ENCODE measurements around the gene CBFA2T3.

Gene CBFA2T3

GRCh38 chr16:88870608-88871348 is 106.2 kb downstream of the CBFA2T3 start:
- DNase-seq = peak; percentile 66

GRCh38 chr16:88869673-88869980 is 107.4 kb downstream of the CBFA2T3 start:
- DNase-seq = no peak

- no peak for DNase-seq
These were observed 107.9 kb downstream of the CBFA2T3 start for GRCh38 chr16:88868974-88869672.

- DNase-seq = no peak
These were observed 109.3 kb downstream of the CBFA2T3 start for GRCh38 chr16:88867581-88868246.

GRCh38 chr16:88866151-88866920 is 110.7 kb downstream of the CBFA2T3 start, which contains the start of gene PABPN1L:
PABPN1L (minus strand) TSS chr16:88866660; CDS start chr16:88866606, 54 bp downstream.
- DNase-seq = no peak

GRCh38 chr16:88865742-88866141 is 111.3 kb downstream of the CBFA2T3 start:
- DNase-seq = no peak

GRCh38 chr16:88865310-88865709 is 111.7 kb downstream of the CBFA2T3 start:
- no peak for DNase-seq

GRCh38 chr16:88864521-88864920 is 112.5 kb downstream of the CBFA2T3 start:
- no peak for DNase-seq

- DNase-seq = no peak
These were observed 112.9 kb downstream of the CBFA2T3 start for GRCh38 chr16:88864099-88864498.

GRCh38 chr16:88863426-88863825 is 113.6 kb downstream of the CBFA2T3 start:
- DNase-seq = no peak

GRCh38 chr16:88862968-88863367 is 114.0 kb downstream of the CBFA2T3 start:
- no peak for DNase-seq

GRCh38 chr16:88861359-88861758 is 115.6 kb downstream of the CBFA2T3 start:
- DNase-seq = no peak

GRCh38 chr16:88859381-88860091 is 117.5 kb downstream of the CBFA2T3 start:
- DNase-seq = no peak

GRCh38 chr16:88857728-88858339 is 119.2 kb downstream of the CBFA2T3 start:
- DNase-seq = peak; percentile 86

- peak; percentile 100 for DNase-seq
These were observed 119.9 kb downstream of the CBFA2T3 start, which contains the start of the genes GALNS and TRAPPC2L for GRCh38 chr16:88856828-88857727. GALNS (minus strand) TSS chr16:88856947; CDS start chr16:88856877, 70 bp downstream. TRAPPC2L (plus strand) TSS chr16:88857127; CDS start chr16:88857151, 24 bp downstream.

GRCh38 chr16:88856122-88856827 is 120.7 kb downstream of the CBFA2T3 start:
- no peak for DNase-seq

- DNase-seq = no peak
These were observed 121.3 kb downstream of the CBFA2T3 start for GRCh38 chr16:88855736-88856121.

- peak; percentile 46 for DNase-seq
These were observed 121.8 kb downstream of the CBFA2T3 start for GRCh38 chr16:88855176-88855575.

GRCh38 chr16:88854306-88855111 is 122.5 kb downstream of the CBFA2T3 start:
- DNase-seq = peak; percentile 81

All from suppressor macrophage treated with lipopolysaccharide for 4 hours (primary cell).